ENCODE results near the gene COL7A1. TPM values are rescaled to one million over a fixed set of nuclear protein-coding genes. Genes with fewer than 3 reads are reported as not detected.

Gene COL7A1
- total RNA-seq, 1 experiment from 2014 or later: 22.9 TPM

DNA sequence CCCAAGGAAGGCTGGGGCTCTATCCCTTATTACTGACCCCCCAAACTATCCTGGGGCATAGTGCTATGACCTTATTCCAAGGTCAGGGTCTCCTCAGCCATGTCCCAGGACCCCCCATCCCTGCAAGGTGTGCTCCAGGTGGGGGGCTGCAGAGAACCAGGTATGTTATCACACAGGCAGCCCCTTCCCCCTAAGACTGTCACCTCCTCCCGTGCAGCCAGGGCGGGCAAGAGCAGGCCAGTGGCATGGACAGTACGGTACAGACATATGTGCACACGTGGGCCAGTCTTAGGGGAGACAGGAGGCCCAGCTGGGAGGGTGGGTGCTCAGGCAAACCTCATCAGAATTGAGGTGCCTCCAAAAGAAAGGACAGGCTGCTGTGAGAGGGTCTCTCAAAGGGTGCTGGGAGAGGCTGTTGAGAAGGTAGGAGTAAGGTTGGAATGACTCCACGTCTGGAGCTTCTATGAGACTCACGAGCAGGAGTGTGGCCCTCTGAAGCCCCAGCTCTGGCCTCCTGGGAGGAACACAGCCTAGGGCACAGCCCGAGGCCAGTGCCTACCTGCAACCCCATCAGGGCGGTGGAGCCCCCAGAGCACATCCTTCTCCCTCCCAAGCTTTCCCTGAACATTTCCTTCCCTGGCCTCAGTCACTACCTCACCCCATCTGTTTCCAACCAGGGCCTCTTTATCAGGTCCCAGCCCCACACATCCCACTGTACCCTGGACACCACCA is 1.7 kb upstream of the COL7A1 start:
- Histone ChIP-seq H3T11ph (ENCODE audit: low read length) (no peak overlapping the region), H3K23me2 (ENCODE audit: insufficient read length, low read depth, low read length, poor library complexity, severe bottlenecking) (no peaks in the 10 kb centered on the region), H3K14ac (ENCODE audit: insufficient read depth, low read length) (no peak overlapping the region), H2BK12ac (ENCODE audit: insufficient read length, low read depth, low read length) (no peak overlapping the region), H2BK5ac (ENCODE audit: insufficient read length, low read length) (no peak overlapping the region), H2BK120ac (ENCODE audit: low read depth, low read length, poor library complexity, severe bottlenecking) (no peak overlapping the region), H3K9ac (ENCODE audit: extremely low read depth, insufficient read length, low read length) (no peak overlapping the region), H4K20me1 (ENCODE audit: control insufficient read depth, insufficient read depth, insufficient read length) (no peaks in the 10 kb centered on the region), H3K9me3 (ENCODE audit: control insufficient read depth, low read depth, low read length) (no peaks in the 10 kb centered on the region), H3K79me2 (ENCODE audit: insufficient read depth, low read length) (no peaks in the 10 kb centered on the region), H4K91ac (ENCODE audit: insufficient read length, low read depth, low read length) (no peak overlapping the region), H4K8ac (replicated peaks; ENCODE audit: insufficient read length, low read depth, low read length) (no peak overlapping the region), H2BK15ac (ENCODE audit: low read depth, low read length) (no peak overlapping the region), H2AK5ac (ENCODE audit: insufficient read length, low read length) (no peak overlapping the region), H3K23ac (ENCODE audit: insufficient read length, low read depth, low read length) (no peak overlapping the region), H2AFZ (ENCODE audit: low read length) (no peak overlapping the region), H3K18ac (ENCODE audit: insufficient read length, low read depth, low read length) (no peak overlapping the region), H4K5ac (ENCODE audit: insufficient read length, low read depth, low read length) (no peak overlapping the region), H3K27ac (ENCODE audit: insufficient read length, low read depth, low read length) (no peak overlapping the region), H3K4ac (ENCODE audit: low read depth, low read length) (no peak overlapping the region), H3K4me1 (ENCODE audit: insufficient read depth, low read length) (no peaks in the 10 kb centered on the region), H2BK20ac (ENCODE audit: low read depth, low read length, poor library complexity, severe bottlenecking) (no peak overlapping the region), H3K79me1 (ENCODE audit: insufficient read depth, low read depth, low read length, poor library complexity, severe bottlenecking) (no peaks in the 10 kb centered on the region), H3K56ac (ENCODE audit: insufficient read length, low read depth, low read length) (no peak overlapping the region), H3K4me2 (ENCODE audit: insufficient read depth, insufficient read length, low read length) (no peak overlapping the region), H3K27me3 (ENCODE audit: insufficient read depth, low read length) (no peaks in the 10 kb centered on the region)
- peaks cover 4% of the 10 kb centered on the region; the same call in 1 of the 2 replicates for H3K27me3 Mint-ChIP-seq (ENCODE audit: low read depth)
- no CpG with 5 or more reads among the region's 8 CpGs for WGBS (ENCODE audit: extremely low coverage, insufficient read length, low lambda C conversion rate)
- H3K4me1 Mint-ChIP-seq: peaks cover 12 to 21% of the 10 kb centered on the region in 2 experiments
- no peak for DNase-seq
- H3K27ac Mint-ChIP-seq: peak overlapping the region in 2 of 3 experiments; percentile 88 to 89; a peak in 4 of 7 replicates
- TF ChIP-seq, protein P1, sequence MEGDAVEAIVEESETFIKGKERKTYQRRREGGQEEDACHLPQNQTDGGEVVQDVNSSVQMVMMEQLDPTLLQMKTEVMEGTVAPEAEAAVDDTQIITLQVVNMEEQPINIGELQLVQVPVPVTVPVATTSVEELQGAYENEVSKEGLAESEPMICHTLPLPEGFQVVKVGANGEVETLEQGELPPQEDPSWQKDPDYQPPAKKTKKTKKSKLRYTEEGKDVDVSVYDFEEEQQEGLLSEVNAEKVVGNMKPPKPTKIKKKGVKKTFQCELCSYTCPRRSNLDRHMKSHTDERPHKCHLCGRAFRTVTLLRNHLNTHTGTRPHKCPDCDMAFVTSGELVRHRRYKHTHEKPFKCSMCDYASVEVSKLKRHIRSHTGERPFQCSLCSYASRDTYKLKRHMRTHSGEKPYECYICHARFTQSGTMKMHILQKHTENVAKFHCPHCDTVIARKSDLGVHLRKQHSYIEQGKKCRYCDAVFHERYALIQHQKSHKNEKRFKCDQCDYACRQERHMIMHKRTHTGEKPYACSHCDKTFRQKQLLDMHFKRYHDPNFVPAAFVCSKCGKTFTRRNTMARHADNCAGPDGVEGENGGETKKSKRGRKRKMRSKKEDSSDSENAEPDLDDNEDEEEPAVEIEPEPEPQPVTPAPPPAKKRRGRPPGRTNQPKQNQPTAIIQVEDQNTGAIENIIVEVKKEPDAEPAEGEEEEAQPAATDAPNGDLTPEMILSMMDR (conservative IDR thresholded peaks at IDR 0.05): no peak
- H3K9me3 Mint-ChIP-seq: no peaks in the 10 kb centered on the region
- H3K4me3 Mint-ChIP-seq: no peak overlapping the region; a peak in 1 of 5 replicates
- H3K36me3 Mint-ChIP-seq (ENCODE audit: insufficient read depth in 1 of 3, low read depth in 3 of 3): peaks cover 30 to 52% (median 32%) of the 10 kb centered on the region in 3 experiments; a peak in 6 of 7 replicates

Measured in H9 (cell line).